MG63 (cell line): Measurements from ENCODE around the gene EPG5. TPM values are rescaled to one million over a fixed set of nuclear protein-coding genes. Genes with fewer than 3 reads are reported as not detected.
A peak's percentile ranks its signal among the peaks of the same experiment; 100 is the strongest.

Experiments
- DNase-seq: peaks from one replicate; pipeline ENCODE4 v3.0.0-alpha.2; 2020
- H3K27me3 ChIP-seq: fragments of 250-450 bp; sonication (Bioruptor Pico); 2 replicates; pipeline ENCODE4 v1.5.1; 2020; ENCODE audit warnings: mild to moderate bottlenecking, moderate library complexity
- H3K36me3 ChIP-seq: fragments of 250-450 bp; sonication (Bioruptor Pico); 2 replicates; pipeline ENCODE4 v1.5.1; 2020; ENCODE audit warnings: mild to moderate bottlenecking, moderate library complexity
- H3K4me3 ChIP-seq: fragments of 250-450 bp; sonication (Bioruptor Pico); 2 replicates; pipeline ENCODE4 v1.5.1; 2020; ENCODE audit warnings: mild to moderate bottlenecking, moderate library complexity
- H3K9me3 ChIP-seq: fragments of 250-450 bp; sonication (Bioruptor Pico); 2 replicates; pipeline ENCODE4 v1.5.1; 2020; ENCODE audit warnings: mild to moderate bottlenecking, moderate library complexity
- total RNA-seq: library from RNA; depleted of rRNA; stranded (reverse); fragments of >200 nt; shearing (Covaris generic); gene quantifications from 2 replicates; pipeline ENCODE4 v1.2.3, GENCODE V29; 2014; ENCODE audit warnings: low replicate concordance; rRNA removed

The EPG5 gene, protein sequence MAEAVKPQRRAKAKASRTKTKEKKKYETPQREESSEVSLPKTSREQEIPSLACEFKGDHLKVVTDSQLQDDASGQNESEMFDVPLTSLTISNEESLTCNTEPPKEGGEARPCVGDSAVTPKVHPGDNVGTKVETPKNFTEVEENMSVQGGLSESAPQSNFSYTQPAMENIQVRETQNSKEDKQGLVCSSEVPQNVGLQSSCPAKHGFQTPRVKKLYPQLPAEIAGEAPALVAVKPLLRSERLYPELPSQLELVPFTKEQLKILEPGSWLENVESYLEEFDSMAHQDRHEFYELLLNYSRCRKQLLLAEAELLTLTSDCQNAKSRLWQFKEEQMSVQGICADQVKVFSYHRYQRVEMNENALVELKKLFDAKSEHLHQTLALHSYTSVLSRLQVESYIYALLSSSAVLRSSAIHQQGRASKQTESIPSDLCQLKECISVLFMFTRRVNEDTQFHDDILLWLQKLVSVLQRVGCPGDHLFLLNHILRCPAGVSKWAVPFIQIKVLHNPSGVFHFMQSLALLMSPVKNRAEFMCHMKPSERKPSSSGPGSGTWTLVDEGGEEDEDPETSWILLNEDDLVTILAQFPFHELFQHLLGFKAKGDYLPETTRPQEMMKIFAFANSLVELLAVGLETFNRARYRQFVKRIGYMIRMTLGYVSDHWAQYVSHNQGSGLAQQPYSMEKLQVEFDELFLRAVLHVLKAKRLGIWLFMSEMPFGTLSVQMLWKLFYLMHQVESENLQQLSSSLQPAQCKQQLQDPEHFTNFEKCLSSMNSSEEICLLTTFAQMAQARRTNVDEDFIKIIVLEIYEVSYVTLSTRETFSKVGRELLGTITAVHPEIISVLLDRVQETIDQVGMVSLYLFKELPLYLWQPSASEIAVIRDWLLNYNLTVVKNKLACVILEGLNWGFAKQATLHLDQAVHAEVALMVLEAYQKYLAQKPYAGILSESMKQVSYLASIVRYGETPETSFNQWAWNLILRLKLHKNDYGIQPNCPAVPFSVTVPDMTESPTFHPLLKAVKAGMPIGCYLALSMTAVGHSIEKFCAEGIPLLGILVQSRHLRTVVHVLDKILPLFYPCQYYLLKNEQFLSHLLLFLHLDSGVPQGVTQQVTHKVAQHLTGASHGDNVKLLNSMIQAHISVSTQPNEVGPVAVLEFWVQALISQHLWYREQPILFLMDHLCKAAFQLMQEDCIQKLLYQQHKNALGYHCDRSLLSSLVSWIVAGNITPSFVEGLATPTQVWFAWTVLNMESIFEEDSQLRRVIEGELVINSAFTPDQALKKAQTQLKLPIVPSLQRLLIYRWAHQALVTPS (N-terminal part only)
- total RNA-seq = 9.4 and 14.2 TPM in 2 replicates

DNA sequence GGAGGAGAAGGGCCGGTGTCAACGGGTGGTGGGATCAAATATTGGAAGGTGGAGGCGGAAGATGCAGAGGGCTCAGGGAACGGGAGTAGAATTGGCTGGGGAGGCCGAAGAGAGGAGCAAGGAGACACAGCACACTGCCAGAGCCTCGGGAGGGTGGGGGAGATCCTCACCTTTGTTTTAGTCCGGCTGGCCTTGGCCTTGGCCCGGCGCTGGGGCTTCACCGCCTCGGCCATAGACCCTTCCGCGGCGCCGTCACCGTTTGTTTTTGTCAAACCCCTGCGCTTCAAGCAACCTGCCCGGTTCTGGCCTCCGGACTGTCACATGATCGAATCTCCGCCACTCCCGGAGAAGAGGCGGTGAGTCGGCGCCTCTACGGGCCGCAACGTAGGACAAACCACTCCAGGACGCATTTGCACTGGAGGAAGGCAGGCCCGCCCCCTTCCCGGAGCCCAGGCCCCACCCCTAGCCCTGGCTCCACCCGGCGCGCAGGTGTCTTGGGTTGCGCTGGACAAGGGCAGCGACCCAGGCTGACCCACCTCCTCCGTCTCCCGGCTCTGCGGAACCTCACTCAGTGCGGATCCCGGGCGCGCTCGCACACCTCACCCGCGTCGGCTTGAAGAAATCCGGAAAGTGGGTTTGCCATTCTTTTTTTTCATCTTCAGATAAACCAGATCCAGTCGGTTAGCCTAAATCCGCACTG is at the start of gene EPG5:
Gene EPG5 (minus strand): TSS at position 323 of the 700 bp plus-strand sequence. CDS start 90 bp downstream, at position 233.
- Histone ChIP-seq H3K36me3 (peaks cover 33% of the 10 kb centered on the region), H3K27me3 (no peaks in the 10 kb centered on the region), H3K9me3 (no peaks in the 10 kb centered on the region), H3K4me3 (peak within 1 kb of the TSS; percentile 93)
- DNase-seq = peak; percentile 96

DNA sequence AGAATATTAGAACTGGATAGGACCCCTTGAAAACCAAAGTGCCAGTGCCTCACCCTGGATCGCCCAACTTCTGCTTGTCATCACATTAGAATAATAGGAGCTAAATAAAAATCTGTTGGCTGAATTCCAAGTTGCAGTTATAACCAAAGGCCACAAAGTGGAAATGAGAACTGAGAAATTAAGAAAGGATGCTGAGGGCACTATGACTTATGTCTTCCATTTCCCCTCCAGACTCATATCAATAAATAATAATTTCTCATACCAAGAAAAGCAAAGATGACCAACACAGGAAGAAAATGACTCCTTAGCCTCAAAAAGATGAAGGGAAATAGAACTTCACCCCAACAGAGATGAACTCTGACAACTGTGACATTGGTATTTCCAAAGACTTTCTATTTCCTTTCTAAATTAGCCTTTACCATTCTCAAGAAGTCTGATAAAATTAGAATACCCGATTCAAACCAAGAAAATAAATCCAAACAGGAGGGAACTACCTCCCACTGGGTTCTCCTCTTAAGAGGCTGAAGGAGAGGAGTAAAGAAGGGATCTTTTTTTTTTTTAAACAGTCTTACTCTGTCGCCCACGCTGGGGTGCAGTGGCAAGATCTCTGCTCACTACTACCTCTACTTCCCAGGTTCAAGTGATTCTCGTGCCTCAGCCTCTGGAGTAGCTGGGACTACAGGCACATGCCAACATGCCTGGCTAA is 46.5 kb upstream of the EPG5 start:
- no peaks in the 10 kb centered on the region for H3K27me3 ChIP-seq
- no peak overlapping the region for H3K4me3 ChIP-seq
- no peaks in the 10 kb centered on the region for H3K36me3 ChIP-seq
- H3K9me3 ChIP-seq = no peaks in the 10 kb centered on the region
- DNase-seq = no peak

DNA sequence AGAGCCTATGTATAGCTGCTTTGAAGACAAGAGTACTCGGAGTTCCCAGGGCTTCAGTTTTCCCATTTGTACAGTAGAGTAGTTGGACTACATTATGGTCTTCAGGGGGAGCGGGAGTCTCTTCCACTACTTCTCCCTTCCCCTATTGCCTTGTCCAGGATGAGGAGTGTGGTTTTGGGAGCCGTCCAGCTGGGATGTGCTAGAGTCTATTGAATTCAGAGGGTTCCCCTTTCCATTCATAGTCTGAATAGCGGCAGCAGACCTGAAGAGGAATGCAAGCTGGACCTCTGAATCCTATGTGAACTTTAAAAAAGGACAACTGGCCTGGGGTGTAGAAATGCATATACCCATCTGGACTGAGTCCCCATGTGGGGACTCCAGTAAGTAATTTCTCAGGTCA is 43.5 kb upstream of the EPG5 start:
- Histone ChIP-seq H3K27me3 (no peaks in the 10 kb centered on the region), H3K36me3 (no peaks in the 10 kb centered on the region), H3K4me3 (no peak overlapping the region), H3K9me3 (no peaks in the 10 kb centered on the region)
- DNase-seq = no peak

DNA sequence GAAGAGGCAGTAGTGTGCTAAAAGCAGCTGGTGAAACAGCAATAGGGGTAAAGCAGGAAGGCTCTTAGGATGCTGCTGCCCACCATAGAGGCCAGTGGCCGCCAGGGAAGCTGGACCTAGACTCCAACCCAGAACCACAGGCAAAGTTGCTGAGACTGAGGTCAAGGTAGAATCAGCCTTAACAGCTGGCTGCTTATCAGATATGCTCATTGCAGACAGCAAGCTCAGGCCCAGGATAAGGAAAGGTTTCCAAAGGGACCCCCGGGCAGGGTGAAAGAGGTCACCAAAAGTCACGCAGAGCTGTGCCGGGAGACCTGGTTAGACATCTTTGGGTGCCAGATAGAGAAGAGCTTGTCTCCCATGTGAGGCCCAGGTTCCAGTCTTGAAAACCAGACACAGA is 42.9 kb upstream of the EPG5 start:
- no peak overlapping the region for H3K4me3 ChIP-seq
- DNase-seq = no peak
- H3K36me3 ChIP-seq = no peaks in the 10 kb centered on the region
- no peaks in the 10 kb centered on the region for H3K9me3 ChIP-seq
- no peaks in the 10 kb centered on the region for H3K27me3 ChIP-seq

DNA sequence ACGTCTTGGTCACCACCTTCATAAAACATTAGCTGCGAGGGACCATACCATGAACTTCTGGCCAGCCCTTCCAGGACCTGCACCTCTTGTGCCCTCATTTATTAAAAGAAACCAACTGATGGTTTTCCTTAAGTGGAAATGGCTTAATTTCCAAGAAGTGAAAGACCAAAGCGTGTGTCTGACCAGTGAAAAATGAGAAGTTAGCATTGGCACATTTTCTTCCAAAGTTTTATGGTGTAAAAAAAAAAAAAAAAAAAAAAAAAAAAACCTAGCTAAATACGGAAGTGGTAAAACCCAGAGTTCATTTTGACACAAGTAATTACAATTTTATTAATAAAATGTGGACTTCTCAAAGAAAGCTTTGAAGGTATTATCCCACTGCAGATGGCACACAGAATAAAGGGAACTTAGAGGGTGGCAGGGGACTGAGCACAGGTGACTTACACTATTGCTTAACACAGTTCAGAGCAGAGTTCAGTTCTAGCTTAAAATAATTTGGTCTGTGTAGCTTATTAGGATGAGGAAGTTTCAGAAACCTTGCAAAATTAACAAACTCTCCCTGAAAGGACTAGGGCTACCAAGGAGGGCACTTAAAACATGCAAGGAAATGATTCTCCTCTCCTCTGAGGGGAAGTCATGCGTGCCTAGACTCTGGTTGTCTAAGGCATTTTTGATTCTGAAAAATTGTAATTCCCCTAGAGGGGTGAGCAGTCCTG is 42.2 kb upstream of the EPG5 start:
- Histone ChIP-seq H3K4me3 (no peak overlapping the region), H3K27me3 (no peaks in the 10 kb centered on the region), H3K36me3 (no peaks in the 10 kb centered on the region), H3K9me3 (no peaks in the 10 kb centered on the region)
- no peak for DNase-seq

DNA sequence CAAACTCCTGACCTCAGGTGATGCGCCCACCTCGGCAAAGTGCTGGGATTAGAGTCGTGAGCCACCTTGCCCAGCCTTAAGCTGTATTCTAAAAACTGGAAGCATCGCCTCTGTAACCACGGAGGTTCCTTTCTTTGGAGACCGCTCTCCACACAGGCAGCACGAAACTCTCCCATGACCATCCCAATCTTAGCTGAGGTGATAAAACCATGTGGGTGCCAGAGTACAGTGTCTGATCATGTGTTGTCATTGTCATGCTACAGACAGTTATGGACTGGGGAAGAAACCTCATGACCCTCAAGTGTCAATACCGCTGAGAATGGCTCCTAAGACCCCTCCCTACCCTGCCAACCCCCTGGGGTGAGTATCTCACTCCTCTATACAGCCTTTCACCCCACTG is 41.4 kb upstream of the EPG5 start:
- DNase-seq = no peak
- no peaks in the 10 kb centered on the region for H3K9me3 ChIP-seq
- no peaks in the 10 kb centered on the region for H3K36me3 ChIP-seq
- no peaks in the 10 kb centered on the region for H3K27me3 ChIP-seq
- no peak overlapping the region for H3K4me3 ChIP-seq

DNA sequence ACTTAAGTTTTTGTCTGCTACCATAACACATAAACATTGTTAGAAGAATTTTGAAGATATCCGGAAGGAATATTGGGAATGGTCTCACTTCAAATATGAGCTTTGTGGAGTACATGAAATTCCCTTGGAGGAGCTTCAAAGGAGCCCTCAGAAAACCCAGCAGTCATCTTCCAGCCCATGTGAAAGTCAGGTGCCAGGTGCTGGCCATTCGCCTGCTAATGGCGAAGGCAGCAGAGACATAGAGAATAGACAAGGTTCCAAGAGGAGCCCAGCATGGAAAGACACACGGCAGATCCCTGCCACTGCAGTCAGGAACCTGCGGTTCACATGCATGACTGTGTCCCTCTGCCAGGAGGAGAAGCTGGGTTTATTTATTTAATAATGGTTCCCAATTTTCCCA is 40.0 kb upstream of the EPG5 start:
- no peak for DNase-seq
- no peak overlapping the region for H3K4me3 ChIP-seq
- peaks cover 5% of the 10 kb centered on the region for H3K9me3 ChIP-seq
- no peaks in the 10 kb centered on the region; the same call in 1 of the 2 replicates for H3K36me3 ChIP-seq
- no peaks in the 10 kb centered on the region for H3K27me3 ChIP-seq

DNA sequence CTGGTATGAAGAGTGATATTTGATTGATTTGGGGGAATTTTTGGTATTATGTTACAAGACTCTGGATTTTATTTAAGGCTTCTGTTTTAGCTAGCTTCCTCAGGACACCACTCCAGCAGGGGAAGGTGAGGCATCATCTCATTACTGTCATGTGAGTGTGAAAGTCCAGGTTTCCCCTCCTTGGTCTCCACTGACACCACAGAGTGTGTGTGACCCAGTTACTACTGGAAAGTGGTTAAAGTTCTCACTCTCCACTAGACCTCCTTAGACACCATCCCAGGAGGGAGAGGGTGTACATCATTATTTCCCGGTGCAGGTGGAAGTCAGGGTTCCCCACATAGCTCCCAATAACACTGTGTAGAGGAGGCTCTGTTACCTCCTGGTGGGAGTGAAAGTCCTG is 35.8 kb upstream of the EPG5 start:
- DNase-seq = no peak
- H3K9me3 ChIP-seq = peaks cover 9% of the 10 kb centered on the region
- H3K27me3 ChIP-seq = no peaks in the 10 kb centered on the region
- no peaks in the 10 kb centered on the region; the same call in 1 of the 2 replicates for H3K36me3 ChIP-seq
- H3K4me3 ChIP-seq = no peak overlapping the region

DNA sequence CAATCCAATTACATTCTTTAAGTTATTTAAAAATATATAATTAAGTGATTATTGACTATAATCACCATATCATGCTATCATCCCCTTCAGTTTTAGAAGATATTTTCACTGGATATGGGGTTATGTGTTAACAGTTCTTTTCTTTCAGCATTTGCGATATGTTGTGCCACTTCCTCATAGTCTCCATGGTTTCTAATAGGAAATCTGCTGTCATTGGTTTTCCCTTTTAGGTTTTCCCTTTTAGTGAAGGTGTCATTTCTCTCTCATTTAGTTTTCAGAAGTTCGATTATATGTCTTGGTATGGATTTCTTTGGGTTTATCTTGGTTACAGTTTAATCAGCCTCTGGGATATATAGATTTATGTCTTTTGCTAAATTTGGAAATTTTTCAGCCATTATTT is 34.8 kb upstream of the EPG5 start:
- H3K36me3 ChIP-seq = no peaks in the 10 kb centered on the region; the same call in 1 of the 2 replicates
- H3K27me3 ChIP-seq = no peaks in the 10 kb centered on the region
- no peak overlapping the region for H3K4me3 ChIP-seq
- DNase-seq = no peak
- peaks cover 9% of the 10 kb centered on the region for H3K9me3 ChIP-seq

DNA sequence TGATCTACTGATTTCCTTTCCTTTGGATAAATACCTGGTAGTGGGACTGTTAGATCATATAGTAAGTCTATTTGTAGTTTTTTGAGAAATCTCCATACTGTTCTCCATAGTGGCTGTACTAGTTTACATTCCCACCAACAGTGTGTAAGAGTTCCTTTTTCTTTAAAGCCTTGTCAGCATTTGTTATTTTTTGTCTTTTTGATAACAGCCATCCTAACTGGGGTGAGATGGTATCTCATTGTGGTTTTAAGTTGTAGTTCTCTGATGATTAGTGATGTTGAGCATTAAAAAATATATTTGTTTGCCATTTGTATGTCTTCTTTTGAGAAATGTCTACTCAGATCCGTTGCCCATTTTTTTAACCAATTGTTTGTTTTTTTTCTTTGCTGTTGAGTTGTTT is 33.9 kb upstream of the EPG5 start:
- Histone ChIP-seq H3K36me3 (no peaks in the 10 kb centered on the region; the same call in 1 of the 2 replicates), H3K9me3 (peaks cover 9% of the 10 kb centered on the region), H3K27me3 (no peaks in the 10 kb centered on the region), H3K4me3 (no peak overlapping the region)
- no peak for DNase-seq

DNA sequence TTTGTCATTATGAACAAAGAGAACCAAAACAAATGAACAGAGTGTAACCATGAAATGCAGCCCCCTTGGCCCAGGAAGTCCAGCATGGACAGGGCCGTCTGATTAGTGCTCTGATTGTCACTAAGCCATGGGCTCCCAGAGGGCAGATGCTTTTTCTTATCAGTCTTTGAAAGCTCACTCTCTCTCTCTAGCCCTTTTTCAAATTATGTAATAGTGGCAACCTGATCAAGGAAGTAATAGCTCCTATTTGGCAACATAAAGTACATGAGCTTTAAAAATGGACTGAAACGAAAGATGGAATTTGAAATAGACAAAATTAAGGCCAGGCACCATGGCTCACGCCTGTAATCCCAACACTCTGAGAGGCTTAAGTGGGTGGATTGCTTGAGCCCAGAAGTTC is 32.4 kb upstream of the EPG5 start:
- no peak for DNase-seq
- Histone ChIP-seq H3K36me3 (no peaks in the 10 kb centered on the region; the same call in 1 of the 2 replicates), H3K4me3 (no peak overlapping the region), H3K27me3 (no peaks in the 10 kb centered on the region), H3K9me3 (peaks cover 9% of the 10 kb centered on the region)

DNA sequence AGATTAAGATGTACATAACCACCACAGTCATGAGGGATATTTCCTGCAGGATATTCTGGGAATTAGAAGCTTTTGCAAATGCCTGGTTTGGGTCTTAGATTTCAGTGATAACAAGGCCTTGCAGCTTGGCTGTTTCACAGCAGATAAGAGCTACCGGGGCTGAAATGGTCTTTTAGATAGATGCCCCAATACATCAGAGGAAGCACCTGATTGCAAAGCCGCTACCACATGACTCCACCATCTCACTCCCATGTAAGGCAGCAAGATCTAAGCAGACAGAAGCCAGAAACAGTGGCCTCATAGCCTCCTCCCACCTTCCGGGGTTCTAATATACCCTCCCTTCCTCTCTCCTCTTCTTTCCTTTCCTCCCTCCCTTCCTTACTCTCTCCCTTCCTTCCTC is 31.1 kb upstream of the EPG5 start:
- Histone ChIP-seq H3K27me3 (no peaks in the 10 kb centered on the region), H3K36me3 (no peaks in the 10 kb centered on the region; the same call in 1 of the 2 replicates), H3K4me3 (no peak overlapping the region), H3K9me3 (peaks cover 9% of the 10 kb centered on the region)
- DNase-seq = no peak

DNA sequence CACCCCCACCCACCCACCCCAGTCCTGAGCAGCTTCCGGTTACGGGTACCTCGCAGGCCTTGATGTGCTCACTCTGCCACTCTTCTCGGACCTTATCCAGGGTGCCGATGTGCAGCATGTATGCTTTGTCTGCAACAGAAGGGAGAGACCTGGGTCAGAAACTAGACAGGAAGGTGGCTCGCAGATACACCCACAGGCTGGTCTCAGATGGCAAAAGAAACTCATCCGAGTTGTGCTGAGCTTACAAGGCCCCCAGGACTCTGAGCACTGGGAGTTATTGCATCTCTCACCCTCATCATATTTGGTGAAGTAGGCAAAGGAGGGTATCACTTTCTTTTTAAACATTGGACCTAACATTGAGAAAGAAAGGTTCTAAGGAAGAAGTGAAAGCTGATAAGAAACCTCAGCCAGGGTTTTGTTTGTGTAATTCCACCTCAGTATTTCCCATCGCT is 30.6 kb upstream of the EPG5 start:
- H3K27me3 ChIP-seq = no peaks in the 10 kb centered on the region
- H3K9me3 ChIP-seq = peaks cover 9% of the 10 kb centered on the region
- no peak overlapping the region for H3K4me3 ChIP-seq
- DNase-seq = no peak
- H3K36me3 ChIP-seq = no peaks in the 10 kb centered on the region; the same call in 1 of the 2 replicates

DNA sequence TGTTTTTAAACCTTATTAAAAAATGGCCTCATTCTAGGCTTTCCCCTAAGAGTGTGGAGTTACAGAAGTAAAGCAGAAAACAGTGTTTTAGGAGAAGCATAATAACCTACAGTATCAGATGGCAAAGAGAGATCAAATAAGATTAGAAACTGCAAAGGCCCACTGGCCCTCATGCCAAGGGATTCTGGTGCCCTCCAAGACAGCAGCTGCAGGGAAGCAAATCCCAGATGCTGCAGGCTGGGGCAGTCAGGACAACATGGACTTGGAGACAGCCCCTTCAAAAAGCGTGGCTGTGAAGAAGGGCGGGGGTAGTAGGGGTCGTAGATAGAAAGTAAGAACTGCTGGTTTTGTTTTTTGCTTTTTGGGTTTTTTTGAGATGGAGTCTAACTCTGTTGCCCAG is 28.3 kb upstream of the EPG5 start:
- H3K27me3 ChIP-seq = no peaks in the 10 kb centered on the region
- H3K9me3 ChIP-seq = no peaks in the 10 kb centered on the region
- no peak overlapping the region for H3K4me3 ChIP-seq
- no peaks in the 10 kb centered on the region for H3K36me3 ChIP-seq
- no peak for DNase-seq

DNA sequence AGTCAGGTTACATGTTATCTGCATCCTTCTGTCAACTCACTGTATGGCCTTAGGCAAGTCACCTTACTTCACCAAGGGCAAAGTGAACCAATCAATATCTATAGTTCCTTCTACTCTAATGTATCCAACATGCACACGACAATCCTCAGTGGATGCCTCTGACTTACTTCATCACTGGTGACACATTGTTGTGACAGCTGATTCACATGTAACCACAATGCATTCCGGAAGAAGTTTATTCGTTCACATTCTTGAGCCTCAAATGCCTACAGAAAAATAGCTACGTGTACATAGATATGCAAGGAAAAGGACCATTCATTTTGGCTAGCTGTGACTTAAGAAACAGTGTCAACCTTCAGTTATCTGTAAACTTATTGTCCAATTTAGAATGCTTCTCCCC is 26.3 kb upstream of the EPG5 start:
- Histone ChIP-seq H3K9me3 (no peaks in the 10 kb centered on the region), H3K4me3 (no peak overlapping the region), H3K36me3 (no peaks in the 10 kb centered on the region), H3K27me3 (no peaks in the 10 kb centered on the region)
- DNase-seq = no peak
